Middle frontal gyrus (tissue), 1 donor: ENCODE data around the gene OLFML1.
"Not testable (repeated sequence)": the region's sequence is repeated elsewhere in the genome, so short reads cannot be mapped to it uniquely, and the experiment has no call there.

Experiments
- DNase-seq: peaks from one replicate; pipeline ENCODE4 v3.0.0-alpha.2; 2015; ENCODE audit warnings: low spot score; ENCODE audit errors: extremely low spot score

OLFML1 gene

GRCh38 chr11:7512525-7513233, 27.4 kb downstream of the OLFML1 start:
- peak; percentile 5 for DNase-seq

- DNase-seq = peak; percentile 33
Observed at GRCh38 chr11:7513234-7514098, 28.2 kb downstream of the OLFML1 start, which contains the start of gene PPFIBP2. Gene PPFIBP2, plus strand, starts transcription at chr11:7513999. Its CDS starts 35,477 bp downstream, at chr11:7549476.

GRCh38 chr11:7514099-7514591, 28.8 kb downstream of the OLFML1 start:
- DNase-seq = no peak

GRCh38 chr11:7515447-7515886, 30.2 kb downstream of the OLFML1 start:
- no peak for DNase-seq

GRCh38 chr11:7516475-7516874, 31.2 kb downstream of the OLFML1 start:
- no peak for DNase-seq

- not testable (repeated sequence) for DNase-seq
Observed at GRCh38 chr11:7517743-7518142, 32.4 kb downstream of the OLFML1 start.

- no peak for DNase-seq
Observed at GRCh38 chr11:7518811-7519562, 33.7 kb downstream of the OLFML1 start.

- DNase-seq = no peak
Observed at GRCh38 chr11:7520011-7520942, 35.0 kb downstream of the OLFML1 start.

GRCh38 chr11:7520981-7521487, 35.7 kb downstream of the OLFML1 start:
- no peak for DNase-seq

- peak; percentile 29 for DNase-seq
Observed at GRCh38 chr11:7522121-7522520, 36.8 kb downstream of the OLFML1 start.

GRCh38 chr11:7522546-7522945, 37.2 kb downstream of the OLFML1 start:
- no peak for DNase-seq

GRCh38 chr11:7523416-7524210, 38.3 kb downstream of the OLFML1 start:
- no peak for DNase-seq

- no peak for DNase-seq
Observed at GRCh38 chr11:7524462-7525235, 39.3 kb downstream of the OLFML1 start.

GRCh38 chr11:7525424-7525823, 40.1 kb downstream of the OLFML1 start:
- no peak for DNase-seq

GRCh38 chr11:7527029-7527428, 41.7 kb downstream of the OLFML1 start:
- DNase-seq = no peak

- no peak for DNase-seq
Observed at GRCh38 chr11:7528514-7529049, 43.3 kb downstream of the OLFML1 start.

- no peak for DNase-seq
Observed at GRCh38 chr11:7530013-7530640, 44.8 kb downstream of the OLFML1 start.

- no peak for DNase-seq
Observed at GRCh38 chr11:7531011-7531410, 45.7 kb downstream of the OLFML1 start.
